HepG2 (cell line): ENCODE data around the gene PCCB. TPM values are rescaled to one million over a fixed set of nuclear protein-coding genes. Genes with fewer than 3 reads are reported as not detected.
A peak's percentile ranks its signal among the peaks of the same experiment; 100 is the strongest.

Source experiments
- ELK4 ChIP-seq: sonication (generic); formaldehyde crosslinking; IDR thresholded peaks from 2 replicates; pipeline ENCODE4 v1.9.0; 2021; ENCODE audit warnings: missing genetic modification reagents, borderline replicate concordance
- ETV5 ChIP-seq: IDR thresholded peaks from 2 replicates; pipeline ENCODE4 v1.6.1; 2018; ENCODE audit warnings: missing biosample characterization, missing genetic modification reagents, inconsistent platforms, borderline replicate concordance
- FOXJ3 ChIP-seq: sonication (generic); formaldehyde crosslinking; IDR thresholded peaks from 2 replicates; pipeline ENCODE4 v1.4.0; 2020; ENCODE audit warnings: missing genetic modification reagents, mild to moderate bottlenecking, borderline replicate concordance
- FOXO1 ChIP-seq: sonication (generic); formaldehyde crosslinking; IDR thresholded peaks from 2 replicates; pipeline ENCODE4 v1.4.0; 2020; ENCODE audit warnings: missing genetic modification reagents
- HDAC1 ChIP-seq: sonication (generic); formaldehyde crosslinking; IDR thresholded peaks from 2 replicates; pipeline ENCODE4 v1.5.1; 2020; ENCODE audit warnings: mild to moderate bottlenecking, missing genetic modification reagents
- KDM3A ChIP-seq: IDR thresholded peaks from 2 replicates; pipeline ENCODE4 v1.6.1; 2018; ENCODE audit warnings: low read depth, missing compliant biosample characterization
- MIXL1 ChIP-seq: IDR thresholded peaks from 2 replicates; pipeline ENCODE4 v1.6.1; 2016
- PATZ1 ChIP-seq: sonication (generic); formaldehyde crosslinking; IDR thresholded peaks from 2 replicates; pipeline ENCODE4 v1.4.0; 2020; ENCODE audit warnings: missing genetic modification reagents
- PAXIP1 ChIP-seq: sonication (generic); formaldehyde crosslinking; conservative IDR thresholded peaks from 2 replicates; pipeline ENCODE4 v1.4.0; 2020; ENCODE audit warnings: mild to moderate bottlenecking, missing genetic modification reagents, moderate library complexity
- RARA ChIP-seq: IDR thresholded peaks from 2 replicates; pipeline ENCODE4 v1.6.1; 2016; ENCODE audit warnings: missing genetic modification reagents, missing compliant biosample characterization
- SALL1 ChIP-seq: sonication (generic); formaldehyde crosslinking; IDR thresholded peaks from 2 replicates; pipeline ENCODE4 v1.8.0; 2022; ENCODE audit warnings: mild to moderate bottlenecking, missing genetic modification reagents
- SAP130 ChIP-seq: IDR thresholded peaks from 2 replicates; pipeline ENCODE4 v1.6.1; 2016; ENCODE audit warnings: low read depth
- SOX6 ChIP-seq, 2 experiments: fragments of 450-650 bp in 1 of 2; sonication (generic) in 1 of 2; formaldehyde crosslinking in 1 of 2; IDR thresholded peaks; 2 replicates each; pipeline versions ENCODE4 v1.4.0 to v1.6.1; 2017 to 2020; ENCODE audit warnings: antibody characterized with exemption in 1 of 2, mild to moderate bottlenecking in 1 of 2, missing genetic modification reagents in 1 of 2
- TSC22D2 ChIP-seq: sonication (generic); formaldehyde crosslinking; IDR thresholded peaks from 2 replicates; pipeline ENCODE4 v1.5.1; 2020; ENCODE audit warnings: missing genetic modification reagents, mild to moderate bottlenecking, borderline replicate concordance
- ZNF20 ChIP-seq: sonication (generic); formaldehyde crosslinking; IDR thresholded peaks from 2 replicates; pipeline ENCODE4 v1.4.0; 2020; ENCODE audit warnings: mild to moderate bottlenecking, moderate library complexity, missing genetic modification reagents
- ZNF276 ChIP-seq: sonication (generic); formaldehyde crosslinking; IDR thresholded peaks from 2 replicates; pipeline ENCODE4 v1.4.0; 2020; ENCODE audit warnings: mild to moderate bottlenecking, low read depth, missing genetic modification reagents
- ZNF362 ChIP-seq: sonication (generic); formaldehyde crosslinking; IDR thresholded peaks from 2 replicates; pipeline ENCODE4 v1.4.0; 2020; ENCODE audit warnings: missing genetic modification reagents, mild to moderate bottlenecking, borderline replicate concordance
- polyA plus RNA-seq, 8 experiments: library from polyadenylated mRNA; depleted of rRNA in 3 of 8; stranded (reverse) in 7 of 8; unstranded in 1 of 8; fragments of >200 nt; fragmentation: Illumina TruSeq in 4 of 8; extraction: Trizol in 4 of 8; gene quantifications; 2 replicates each; pipeline versions ENCODE4 v1.2.1 to v1.2.3, GENCODE V29; 2011 to 2016; ENCODE audit warnings: low read depth in 4 of 8, missing spikeins in 1 of 8, mixed read lengths in 1 of 8; ENCODE audit not compliant: insufficient read depth in 1 of 8
- total RNA-seq, 5 experiments: library from RNA; depleted of rRNA; stranded (reverse); fragments of >200 nt; fragmentation: Illumina TruSeq; extraction: Trizol; gene quantifications; 2 replicates each; pipeline ENCODE4 v1.2.3, GENCODE V29; 2016; ENCODE audit warnings: low read depth in 1 of 5

The PCCB gene
- total and polyA plus RNA-seq, 2 of the 13 experiments (the other 11 are each of a cell fraction or from before 2014, with no cell fraction given): 84.1 to 88.7 TPM

GRCh38 chr3:136237961-136238649, 12.0 kb upstream of the PCCB start (continued):
- no peak for TF ChIP-seq ZNF20 (CRISPR knock-in tag)
- TF ChIP-seq FOXJ3 (CRISPR knock-in tag): peak; percentile 35; the same call in 1 of the 2 replicates
- TF ChIP-seq SOX6 (IDR thresholded peaks at IDR 0.05): no peak
- peak; percentile 61 for TF ChIP-seq SOX6 (CRISPR knock-in tag; IDR thresholded peaks at IDR 0.05)
- TF ChIP-seq ZNF276 (CRISPR knock-in tag): no peak
- TF ChIP-seq PATZ1: peak; percentile 31; the same call in 1 of the 2 replicates
- TF ChIP-seq ELK4 (CRISPR knock-in tag): no peak
- TF ChIP-seq KDM3A (CRISPR knock-in tag): no peak
- peak; percentile 63 for TF ChIP-seq RARA (CRISPR knock-in tag)
- peak; percentile 33; the same call in 1 of the 2 replicates for TF ChIP-seq SAP130
- TF ChIP-seq TSC22D2 (CRISPR knock-in tag): no peak
- 0 out of 2 replicates have a peak, but pooled peaks have one; percentile 50 for TF ChIP-seq HDAC1 (CRISPR knock-in tag)
- peak; percentile 74 for TF ChIP-seq PAXIP1 (CRISPR knock-in tag)
- TF ChIP-seq SALL1 (CRISPR knock-in tag): peak; percentile 30; the same call in 1 of the 2 replicates
- TF ChIP-seq ETV5 (CRISPR knock-in tag): no peak
- peak; percentile 34; the same call in 1 of the 2 replicates for TF ChIP-seq FOXO1 (CRISPR knock-in tag)
- peak; percentile 29; the same call in 1 of the 2 replicates for TF ChIP-seq MIXL1 (CRISPR knock-in tag)
- peak; percentile 11; the same call in 1 of the 2 replicates for TF ChIP-seq ZNF362 (CRISPR knock-in tag)
